Nephron progenitor cell (in vitro differentiated cells): ENCODE results near the gene HOXA1.
A peak's percentile ranks its signal among the peaks of the same experiment; 100 is the strongest.

Experiments used
- DNase-seq: peaks from one replicate; pipeline ENCODE4 v3.0.0; 2021
- H3K27ac Mint-ChIP-seq: 2 replicates; pipeline ENCODE4 v1.8.0; 2021; ENCODE audit warnings: mild to moderate bottlenecking, moderate library complexity, mixed read lengths
- H3K27me3 Mint-ChIP-seq: 2 replicates; pipeline ENCODE4 v1.8.0; 2021; ENCODE audit warnings: mild to moderate bottlenecking, low read depth, mixed read lengths; ENCODE audit not compliant: poor library complexity
- H3K36me3 Mint-ChIP-seq: 2 replicates; pipeline ENCODE4 v1.8.0; 2021; ENCODE audit warnings: low read depth, mixed read lengths
- H3K4me1 Mint-ChIP-seq: 2 replicates; pipeline ENCODE4 v1.8.0; 2021; ENCODE audit warnings: mixed read lengths
- H3K4me3 Mint-ChIP-seq: 2 replicates; pipeline ENCODE4 v1.8.0; 2021; ENCODE audit warnings: mild to moderate bottlenecking, moderate library complexity, mixed read lengths
- H3K9me3 Mint-ChIP-seq: 2 replicates; pipeline ENCODE4 v1.8.0; 2021; ENCODE audit warnings: mild to moderate bottlenecking, moderate library complexity, mixed read lengths
- TF ChIP-seq, protein P1 (sequence below): fragments of 200-600 bp; sonication (generic); IDR thresholded peaks from 2 replicates; pipeline ENCODE4 v1.5.0; 2021; ENCODE audit warnings: antibody characterized with exemption

Gene HOXA1

DNA sequence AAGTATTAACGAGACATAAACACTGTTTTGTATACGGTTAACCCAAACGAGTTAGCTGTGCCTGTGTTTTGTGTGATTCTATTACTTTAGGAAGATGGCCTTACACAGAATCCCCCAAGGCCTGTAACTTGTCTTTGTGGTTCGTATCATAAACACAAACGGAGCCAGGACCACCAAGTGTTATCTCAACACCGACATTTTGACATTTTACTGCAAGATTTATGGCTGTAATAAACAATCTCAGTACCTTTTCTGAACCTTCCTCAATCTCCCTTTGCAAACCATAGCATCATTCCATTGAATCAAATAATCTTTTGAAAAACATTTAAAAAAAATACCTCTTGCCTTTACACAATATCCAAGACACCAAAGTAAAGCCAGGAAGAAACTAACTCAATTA, 37.2 kb upstream of the HOXA1 start:
- no peaks in the 10 kb centered on the region for H3K27me3 Mint-ChIP-seq

GRCh38 chr7:27132214-27132613, 36.4 kb upstream of the HOXA1 start:
- peak overlapping the region; percentile 96 for H3K27ac Mint-ChIP-seq
- H3K4me1 Mint-ChIP-seq = peaks cover 86% of the 10 kb centered on the region

More for the DNA sequence above, 37.2 kb upstream of the HOXA1 start:
- Mint-ChIP-seq H3K4me1 (peaks cover 86% of the 10 kb centered on the region), H3K9me3 (no peaks in the 10 kb centered on the region), H3K27ac (peak overlapping the region; percentile 97), H3K36me3 (peaks cover 41% of the 10 kb centered on the region), H3K4me3 (peak overlapping the region; percentile 97)
- TF ChIP-seq, protein P1, sequence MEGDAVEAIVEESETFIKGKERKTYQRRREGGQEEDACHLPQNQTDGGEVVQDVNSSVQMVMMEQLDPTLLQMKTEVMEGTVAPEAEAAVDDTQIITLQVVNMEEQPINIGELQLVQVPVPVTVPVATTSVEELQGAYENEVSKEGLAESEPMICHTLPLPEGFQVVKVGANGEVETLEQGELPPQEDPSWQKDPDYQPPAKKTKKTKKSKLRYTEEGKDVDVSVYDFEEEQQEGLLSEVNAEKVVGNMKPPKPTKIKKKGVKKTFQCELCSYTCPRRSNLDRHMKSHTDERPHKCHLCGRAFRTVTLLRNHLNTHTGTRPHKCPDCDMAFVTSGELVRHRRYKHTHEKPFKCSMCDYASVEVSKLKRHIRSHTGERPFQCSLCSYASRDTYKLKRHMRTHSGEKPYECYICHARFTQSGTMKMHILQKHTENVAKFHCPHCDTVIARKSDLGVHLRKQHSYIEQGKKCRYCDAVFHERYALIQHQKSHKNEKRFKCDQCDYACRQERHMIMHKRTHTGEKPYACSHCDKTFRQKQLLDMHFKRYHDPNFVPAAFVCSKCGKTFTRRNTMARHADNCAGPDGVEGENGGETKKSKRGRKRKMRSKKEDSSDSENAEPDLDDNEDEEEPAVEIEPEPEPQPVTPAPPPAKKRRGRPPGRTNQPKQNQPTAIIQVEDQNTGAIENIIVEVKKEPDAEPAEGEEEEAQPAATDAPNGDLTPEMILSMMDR = no peak
- DNase-seq = no peak

DNA sequence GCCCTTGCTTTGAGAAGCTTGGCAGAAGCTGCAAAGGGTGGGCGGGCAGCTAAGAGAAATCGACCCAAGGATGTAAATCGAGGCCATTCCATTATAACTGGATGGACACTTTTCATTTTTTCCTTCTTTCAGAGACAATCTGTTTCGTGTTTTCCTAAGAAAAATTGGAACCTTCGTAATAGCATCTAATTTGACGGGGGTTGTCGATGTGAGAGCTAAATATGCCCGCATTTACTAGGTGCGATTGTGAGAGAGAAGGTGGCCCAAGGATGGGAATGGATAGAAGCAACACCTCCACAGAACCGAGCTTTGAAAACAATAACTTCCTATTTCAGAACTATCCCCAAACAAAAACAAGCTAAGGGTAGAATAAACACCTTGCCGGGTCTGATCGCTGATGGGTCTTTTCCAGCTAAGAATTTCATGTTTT, 35.6 kb upstream of the HOXA1 start:
- Mint-ChIP-seq H3K27me3 (no peaks in the 10 kb centered on the region), H3K9me3 (no peaks in the 10 kb centered on the region), H3K4me3 (peak overlapping the region; percentile 97), H3K27ac (peak overlapping the region; percentile 96), H3K36me3 (peaks cover 44% of the 10 kb centered on the region), H3K4me1 (peaks cover 86% of the 10 kb centered on the region)
- TF ChIP-seq, protein P1 = no peak
- no peak for DNase-seq

More at GRCh38 chr7:27132214-27132613, 36.4 kb upstream of the HOXA1 start:
- H3K9me3 Mint-ChIP-seq = no peaks in the 10 kb centered on the region
- H3K27me3 Mint-ChIP-seq = no peaks in the 10 kb centered on the region
- H3K36me3 Mint-ChIP-seq = peaks cover 42% of the 10 kb centered on the region
- DNase-seq = no peak
- peak overlapping the region; percentile 97 for H3K4me3 Mint-ChIP-seq
- TF ChIP-seq, protein P1 = no peak

GRCh38 chr7:27130540-27131389, 35.0 kb upstream of the HOXA1 start, which contains the start of gene HOXA4:
Gene HOXA4, minus strand, starts transcription at chr7:27130757. Its CDS starts 24 bp downstream, at chr7:27130733.
- DNase-seq = peak; percentile 96
- peak within 1 kb of the TSS; percentile 96 for H3K27ac Mint-ChIP-seq
- H3K9me3 Mint-ChIP-seq = no peaks in the 10 kb centered on the region
- H3K36me3 Mint-ChIP-seq = peaks cover 44% of the 10 kb centered on the region
- peaks cover 86% of the 10 kb centered on the region for H3K4me1 Mint-ChIP-seq
- H3K27me3 Mint-ChIP-seq = no peaks in the 10 kb centered on the region
- TF ChIP-seq, protein P1 = no peak
- peak within 1 kb of the TSS; percentile 98 for H3K4me3 Mint-ChIP-seq

- H3K36me3 Mint-ChIP-seq = peaks cover 41% of the 10 kb centered on the region
- H3K27me3 Mint-ChIP-seq = no peaks in the 10 kb centered on the region
- DNase-seq = peak; percentile 75
- TF ChIP-seq, protein P1 = no peak
- peak overlapping the region; percentile 98 for H3K4me3 Mint-ChIP-seq
- H3K4me1 Mint-ChIP-seq = peaks cover 86% of the 10 kb centered on the region
- peak overlapping the region; percentile 93 for H3K27ac Mint-ChIP-seq
- no peaks in the 10 kb centered on the region for H3K9me3 Mint-ChIP-seq
Measured at GRCh38 chr7:27129729-27130539, 34.1 kb upstream of the HOXA1 start.
